Umbilical cord (tissue), 2 donors: ENCODE results near the gene KRT79. TPM values are rescaled to one million over a fixed set of nuclear protein-coding genes. Genes with fewer than 3 reads are reported as not detected.

Experiments used
- DNase-seq: peaks from one replicate; pipeline ENCODE4 v3.0.0-alpha.2; 2015; ENCODE audit warnings: low spot score
- total RNA-seq: library from RNA; depleted of rRNA; stranded (reverse); fragments of >200 nt; gene quantifications from one replicate; pipeline ENCODE4 v1.2.3, GENCODE V29; 2014; ENCODE audit warnings: low replicate concordance; ENCODE audit not compliant: insufficient read depth

The KRT79 gene
- total RNA-seq, 1 donor from 2014 or later: not detected

- no peak for DNase-seq
Observed at GRCh38 chr12:52835271-52836041, 1.3 kb upstream of the KRT79 start.

- no peak for DNase-seq
Observed at GRCh38 chr12:52834727-52835001, 553 bp upstream of the KRT79 start.

- no peak for DNase-seq
Observed at GRCh38 chr12:52832985-52833905, 866 bp downstream of the KRT79 start.

GRCh38 chr12:52832451-52832850, 1.7 kb downstream of the KRT79 start:
- no peak for DNase-seq

DNA sequence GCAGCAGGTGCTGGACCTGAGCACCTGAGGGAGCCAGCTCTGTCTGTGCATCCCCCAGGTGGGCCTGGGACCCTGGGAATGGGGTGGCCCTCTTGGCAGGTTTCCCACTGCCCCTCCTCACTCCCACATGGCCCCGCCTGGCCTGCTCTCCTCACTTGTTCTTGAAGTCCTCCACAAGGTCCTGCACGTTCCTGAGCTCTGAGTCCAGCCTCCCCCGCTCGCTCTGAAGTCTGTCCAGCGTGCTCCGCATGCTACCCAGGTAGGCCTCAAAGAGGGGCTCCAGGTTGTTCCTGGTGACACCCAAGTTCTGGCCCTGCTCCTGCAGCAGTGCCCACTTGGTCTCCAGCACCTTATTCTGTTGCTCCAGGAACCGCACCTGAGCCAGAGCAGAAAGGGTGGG, 2.9 kb downstream of the KRT79 start:
- no peak for DNase-seq

DNA sequence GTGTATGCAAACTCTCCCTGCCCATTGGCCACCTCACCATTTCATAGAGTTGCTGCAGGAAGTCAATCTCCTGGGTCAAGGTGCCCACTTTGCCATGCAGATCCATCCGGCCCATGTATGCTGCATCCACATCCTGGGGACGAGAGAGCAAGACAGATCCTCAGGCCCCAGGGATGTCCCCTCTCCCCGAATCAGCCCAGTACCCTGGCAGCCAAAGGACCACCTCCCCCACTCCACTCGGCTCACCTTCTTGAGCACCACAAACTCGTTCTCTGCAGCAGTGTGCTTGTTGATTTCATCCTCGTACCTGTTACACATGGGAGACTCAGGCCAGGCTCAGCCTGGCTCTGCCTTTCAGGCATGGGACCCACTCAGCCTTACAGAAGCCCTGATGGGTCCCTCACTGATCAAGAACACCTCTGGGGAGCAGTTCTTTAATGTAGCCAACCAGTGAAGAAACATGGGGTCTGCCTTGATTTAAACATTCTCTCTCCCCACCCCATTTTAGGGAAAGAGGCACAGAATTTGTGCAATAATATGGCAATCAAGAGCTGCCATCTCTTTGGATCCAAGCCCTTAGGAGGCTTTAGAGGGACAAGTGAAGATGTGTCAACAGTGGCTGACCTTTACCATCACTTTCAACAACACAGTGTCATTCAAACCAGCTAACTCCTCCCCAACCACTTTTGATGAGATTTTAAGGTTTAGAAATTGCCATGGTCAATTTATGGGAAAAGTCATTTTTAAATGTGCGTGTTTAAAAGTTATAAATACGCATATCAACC, 3.9 kb downstream of the KRT79 start:
- no peak for DNase-seq

GRCh38 chr12:52828591-52829021, 5.5 kb downstream of the KRT79 start:
- DNase-seq: peak; percentile 54

- DNase-seq: no peak
Observed at GRCh38 chr12:52828156-52828555, 6.0 kb downstream of the KRT79 start.

- DNase-seq: no peak
Observed at GRCh38 chr12:52827499-52828090, 6.5 kb downstream of the KRT79 start.

- DNase-seq: no peak
Observed at GRCh38 chr12:52826611-52827498, 7.3 kb downstream of the KRT79 start.

DNA sequence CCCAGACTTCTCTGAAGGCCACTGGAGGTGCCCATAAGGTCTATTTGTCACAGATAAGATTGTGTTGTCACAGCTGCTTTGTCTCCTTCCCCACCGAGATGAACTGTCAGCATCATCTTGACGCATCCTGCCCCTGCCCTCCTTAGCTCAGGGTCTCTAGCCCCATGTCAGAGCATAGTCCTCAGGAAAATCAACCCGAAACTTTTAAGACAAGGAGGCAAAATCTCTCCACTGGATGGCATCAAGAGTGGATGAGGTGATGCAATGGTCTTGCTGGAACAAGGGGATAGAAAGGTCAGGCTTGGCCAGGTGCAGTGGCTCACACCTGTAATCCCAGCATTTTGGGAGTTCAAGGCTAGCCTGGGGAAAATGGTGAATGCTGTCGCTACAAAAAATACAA, 8.2 kb downstream of the KRT79 start:
- no peak for DNase-seq

- no peak for DNase-seq
Observed at GRCh38 chr12:52824741-52825410, 9.2 kb downstream of the KRT79 start.

DNA sequence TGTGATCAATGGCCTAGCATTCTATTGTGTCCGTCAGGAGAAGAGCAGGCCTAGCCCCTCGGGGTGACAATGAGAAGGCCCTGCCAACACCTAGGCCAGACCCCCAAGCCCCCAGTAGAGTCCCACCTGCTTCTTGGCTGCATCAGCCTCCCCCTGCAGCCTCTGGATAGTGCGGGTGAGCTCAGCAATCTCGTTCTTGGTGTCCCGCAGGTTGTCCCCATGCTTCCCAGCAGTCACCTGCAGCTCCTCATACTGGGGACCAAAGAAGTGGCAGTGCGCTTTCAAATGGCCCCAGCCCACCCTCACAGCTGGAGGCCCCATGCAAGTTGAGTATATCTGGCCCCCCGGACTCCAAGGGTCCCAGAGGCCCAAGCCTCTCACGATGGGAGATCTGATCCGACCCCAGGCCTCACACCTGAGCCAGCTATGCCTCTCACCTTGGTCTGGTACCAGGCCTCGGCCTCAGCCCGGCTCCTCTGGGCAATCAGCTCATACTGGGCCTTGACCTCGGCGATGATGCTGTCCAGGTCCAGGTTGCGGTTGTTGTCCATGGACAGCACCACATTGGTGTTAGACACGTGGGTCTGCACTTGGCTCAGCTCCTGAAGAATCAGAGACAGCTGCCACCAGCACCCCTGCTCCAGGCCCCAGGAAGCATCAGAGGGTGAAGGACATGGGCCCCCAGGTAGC, 10.2 kb downstream of the KRT79 start:
- no peak for DNase-seq

DNA sequence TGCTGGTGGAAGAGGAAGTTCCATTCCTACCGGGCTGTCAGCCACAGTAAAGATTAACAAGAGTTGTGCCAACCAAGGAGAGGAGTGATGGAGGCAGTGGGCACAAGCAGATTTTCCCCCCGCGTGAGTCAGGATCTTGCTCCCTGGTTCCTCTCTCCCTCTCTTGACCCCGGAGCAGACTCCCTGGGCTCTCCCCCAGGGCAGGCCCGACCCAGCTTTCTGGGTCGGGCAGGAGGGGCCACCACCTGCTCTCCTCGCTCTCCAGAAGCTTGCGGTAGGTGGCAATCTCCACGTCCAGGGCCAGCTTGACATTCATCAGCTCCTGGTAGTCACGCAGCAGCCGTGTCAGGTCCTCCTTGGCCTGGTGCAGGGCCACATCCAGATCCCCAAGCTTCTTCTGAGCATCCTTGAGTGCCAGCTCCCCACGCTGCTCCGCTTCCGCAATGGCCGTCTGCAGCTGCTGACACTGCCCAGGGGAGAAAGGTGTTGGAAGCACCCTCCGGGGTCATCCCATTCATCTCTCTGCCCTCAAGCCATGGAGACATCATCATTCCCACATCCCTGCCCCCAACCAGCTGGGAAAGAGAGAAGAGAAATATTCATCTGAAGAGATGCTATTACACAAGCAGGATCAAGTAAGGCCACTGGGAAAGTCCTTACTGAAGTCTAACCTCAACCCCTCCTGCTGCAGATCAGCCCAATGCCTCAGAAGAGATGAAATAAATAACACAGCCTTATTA, 11.2 kb downstream of the KRT79 start:
- DNase-seq: no peak

DNA sequence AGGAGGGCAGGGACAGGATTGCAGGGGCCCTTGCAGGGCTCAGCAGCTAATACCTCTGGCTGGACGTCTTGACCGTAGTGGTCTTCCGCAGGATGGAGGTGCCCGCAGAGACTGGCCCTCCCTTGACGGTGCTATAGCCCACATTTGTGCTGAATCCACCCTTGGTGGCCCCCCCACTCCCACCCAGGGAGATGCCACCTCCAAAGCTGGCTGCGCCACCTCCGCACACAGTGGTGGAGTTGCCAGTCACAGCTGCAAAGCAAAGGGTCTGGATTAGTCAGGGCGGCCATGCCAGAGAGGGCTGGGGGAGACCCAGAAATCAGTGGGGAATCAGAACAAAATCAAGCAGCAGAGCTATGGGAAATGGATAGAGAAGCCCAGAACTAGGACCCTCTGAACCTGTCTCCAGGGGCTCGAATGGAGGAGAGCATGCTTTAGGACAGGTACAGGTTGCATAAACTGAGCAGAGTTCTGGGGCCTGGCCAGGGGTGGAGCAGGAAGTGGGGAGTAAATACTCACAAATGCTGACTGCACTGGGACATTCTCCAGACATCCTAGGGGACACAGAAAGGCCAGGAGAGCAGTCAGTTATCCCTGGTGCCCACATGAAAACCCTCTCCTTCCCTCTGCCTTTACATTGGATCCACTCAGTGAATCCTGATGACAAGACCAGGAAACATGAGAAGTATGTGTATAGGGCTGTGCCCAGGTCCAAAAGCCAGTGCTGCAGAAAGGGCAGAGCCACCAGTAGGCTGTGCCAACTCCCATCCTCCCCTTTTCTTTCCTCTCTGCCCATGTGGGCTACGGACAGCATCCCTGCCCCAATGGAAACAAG, 12.1 kb downstream of the KRT79 start:
- no peak for DNase-seq

DNA sequence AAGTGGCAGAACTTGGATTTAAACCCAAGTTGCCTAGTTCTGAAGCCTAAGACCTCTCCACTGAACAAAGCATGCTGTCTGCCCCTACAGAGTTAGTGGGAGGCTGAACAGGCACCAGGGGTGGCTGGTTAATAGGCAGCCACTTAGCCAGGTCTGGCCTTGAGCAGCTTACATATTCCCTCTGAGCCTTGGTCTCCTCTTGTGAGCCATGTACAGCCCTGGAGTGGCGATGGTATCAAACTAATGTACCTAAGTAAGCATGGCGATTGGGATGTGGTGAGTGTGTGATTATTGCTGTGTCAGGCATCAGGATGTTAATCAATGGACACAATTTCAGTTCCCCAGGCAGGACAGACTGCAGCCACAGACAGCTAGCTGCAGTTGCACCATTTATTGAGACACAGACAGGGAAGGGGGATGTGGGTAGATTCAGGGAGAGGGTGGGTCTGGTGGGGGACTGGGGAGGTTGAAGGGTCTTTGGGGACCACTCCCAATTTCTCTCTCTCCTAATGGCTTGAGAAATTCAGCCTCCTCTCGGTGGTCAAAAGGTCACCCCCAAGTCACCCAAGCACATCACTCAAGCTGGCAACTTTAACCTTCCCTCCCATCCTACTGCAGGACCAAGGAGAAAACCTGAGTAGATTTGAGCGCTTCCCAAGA, 12.9 kb downstream of the KRT79 start:
- no peak for DNase-seq

- DNase-seq: no peak
Observed at GRCh38 chr12:52820521-52820920, 13.6 kb downstream of the KRT79 start.
